Neuron (in vitro differentiated cells): ENCODE data around the gene NCAM1.

Experiments used
- H2AFZ ChIP-seq: one replicate; pipeline ENCODE4 v1.6.1; 2013; ENCODE audit warnings: low read depth, mild to moderate bottlenecking, inconsistent platforms, low read length, moderate library complexity
- H3K27me3 ChIP-seq: one replicate; pipeline ENCODE4 v1.6.1; 2013; ENCODE audit warnings: low read length; ENCODE audit not compliant: insufficient read depth
- H3K36me3 ChIP-seq: one replicate; pipeline ENCODE4 v1.6.1; 2013; ENCODE audit warnings: low read length; ENCODE audit not compliant: insufficient read depth
- H3K4me1 ChIP-seq: one replicate; pipeline ENCODE4 v1.6.1; 2013; ENCODE audit warnings: low read length; ENCODE audit not compliant: insufficient read depth
- H3K4me3 ChIP-seq: 2 replicates; pipeline ENCODE4 v1.5.1; 2013; ENCODE audit warnings: mild to moderate bottlenecking, low read length, moderate library complexity
- H3K9me3 ChIP-seq: one replicate; pipeline ENCODE4 v1.6.1; 2013; ENCODE audit warnings: low read length

NCAM1 gene

GRCh38 chr11:113247221-113247620 lies 286.0 kb downstream of the NCAM1 start:
- Histone ChIP-seq H3K27me3 (no peaks in the 10 kb centered on the region), H3K4me3 (no peak overlapping the region), H2AFZ (no peak overlapping the region), H3K4me1 (peaks cover 47% of the 10 kb centered on the region), H3K9me3 (no peaks in the 10 kb centered on the region), H3K36me3 (no peaks in the 10 kb centered on the region)

GRCh38 chr11:113247966-113248365 lies 286.7 kb downstream of the NCAM1 start:
- Histone ChIP-seq H3K9me3 (no peaks in the 10 kb centered on the region), H3K36me3 (no peaks in the 10 kb centered on the region), H3K4me1 (peaks cover 42% of the 10 kb centered on the region), H3K4me3 (no peak overlapping the region), H2AFZ (no peak overlapping the region), H3K27me3 (no peaks in the 10 kb centered on the region)

- Histone ChIP-seq H3K36me3 (no peaks in the 10 kb centered on the region), H3K9me3 (no peaks in the 10 kb centered on the region), H3K27me3 (no peaks in the 10 kb centered on the region)
Measured at GRCh38 chr11:113248702-113249490, 287.7 kb downstream of the NCAM1 start.

GRCh38 chr11:113249491-113249763 lies 288.2 kb downstream of the NCAM1 start:
- peaks cover 28% of the 10 kb centered on the region for H3K4me1 ChIP-seq
- no peak overlapping the region for H2AFZ ChIP-seq
- no peak overlapping the region for H3K4me3 ChIP-seq
- no peaks in the 10 kb centered on the region for H3K36me3 ChIP-seq
- no peaks in the 10 kb centered on the region for H3K27me3 ChIP-seq
- H3K9me3 ChIP-seq, result no peaks in the 10 kb centered on the region

More at GRCh38 chr11:113248702-113249490, 287.7 kb downstream of the NCAM1 start:
- Histone ChIP-seq H3K4me1 (peaks cover 33% of the 10 kb centered on the region), H3K4me3 (no peak overlapping the region), H2AFZ (no peak overlapping the region)

GRCh38 chr11:113249786-113250185 lies 288.6 kb downstream of the NCAM1 start:
- H3K4me1 ChIP-seq, result peaks cover 28% of the 10 kb centered on the region
- H3K27me3 ChIP-seq, result no peaks in the 10 kb centered on the region
- no peak overlapping the region for H2AFZ ChIP-seq
- H3K36me3 ChIP-seq, result no peaks in the 10 kb centered on the region
- H3K4me3 ChIP-seq, result no peak overlapping the region
- H3K9me3 ChIP-seq, result no peaks in the 10 kb centered on the region

- no peaks in the 10 kb centered on the region for H3K27me3 ChIP-seq
Measured at GRCh38 chr11:113251281-113251680, 290.1 kb downstream of the NCAM1 start.

DNA sequence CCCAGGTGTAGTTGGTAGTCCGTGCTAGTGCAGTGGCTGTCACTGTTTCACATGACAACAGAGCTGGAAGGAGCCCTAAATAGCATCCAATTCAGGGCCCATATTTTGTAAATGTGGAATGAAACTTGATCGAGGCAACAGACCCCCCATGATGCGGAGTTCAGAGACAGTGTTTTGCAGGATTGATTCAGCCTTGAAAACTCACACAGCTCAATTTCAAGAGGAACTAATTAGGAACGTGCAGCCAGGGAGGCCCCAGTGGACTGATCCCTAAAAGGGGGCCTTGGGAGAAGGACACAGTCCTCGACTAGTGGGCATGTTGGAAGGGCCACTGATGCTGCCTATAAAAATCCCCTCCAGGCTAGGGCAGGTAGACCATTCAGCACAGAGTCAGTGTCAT lies 292.2 kb downstream of the NCAM1 start:
- Histone ChIP-seq H3K4me3 (no peak overlapping the region), H3K36me3 (no peaks in the 10 kb centered on the region), H3K9me3 (no peaks in the 10 kb centered on the region), H3K27me3 (no peaks in the 10 kb centered on the region), H3K4me1 (peaks cover 10% of the 10 kb centered on the region), H2AFZ (no peak overlapping the region)

More at GRCh38 chr11:113251281-113251680, 290.1 kb downstream of the NCAM1 start:
- Histone ChIP-seq H3K4me1 (peaks cover 28% of the 10 kb centered on the region), H3K4me3 (no peak overlapping the region), H3K36me3 (no peaks in the 10 kb centered on the region), H2AFZ (no peak overlapping the region), H3K9me3 (no peaks in the 10 kb centered on the region)

DNA sequence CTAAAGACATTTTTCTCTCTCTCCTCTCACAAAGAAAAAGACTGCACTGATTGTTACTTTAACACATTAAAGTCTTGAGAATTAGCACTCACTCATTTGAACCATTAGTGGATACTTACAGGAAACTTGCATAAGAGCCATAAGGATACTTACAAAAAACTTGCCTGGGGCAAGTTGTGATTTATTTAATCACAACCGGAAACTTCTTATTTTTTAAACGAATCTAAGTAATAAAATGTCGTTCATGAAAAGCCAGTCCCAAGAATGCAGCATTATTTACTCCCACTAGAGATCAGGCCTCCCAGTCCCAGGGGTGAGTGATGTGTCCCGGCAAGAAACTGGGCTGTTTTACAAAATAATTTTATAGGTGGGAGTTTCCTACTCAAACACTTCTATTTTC lies 293.9 kb downstream of the NCAM1 start:
- Histone ChIP-seq H2AFZ (no peak overlapping the region), H3K9me3 (no peaks in the 10 kb centered on the region), H3K27me3 (no peaks in the 10 kb centered on the region), H3K4me3 (no peak overlapping the region), H3K4me1 (no peaks in the 10 kb centered on the region), H3K36me3 (no peaks in the 10 kb centered on the region)

- Histone ChIP-seq H3K4me1 (no peaks in the 10 kb centered on the region), H3K9me3 (no peaks in the 10 kb centered on the region)
Measured at GRCh38 chr11:113255741-113256140, 294.5 kb downstream of the NCAM1 start.

DNA sequence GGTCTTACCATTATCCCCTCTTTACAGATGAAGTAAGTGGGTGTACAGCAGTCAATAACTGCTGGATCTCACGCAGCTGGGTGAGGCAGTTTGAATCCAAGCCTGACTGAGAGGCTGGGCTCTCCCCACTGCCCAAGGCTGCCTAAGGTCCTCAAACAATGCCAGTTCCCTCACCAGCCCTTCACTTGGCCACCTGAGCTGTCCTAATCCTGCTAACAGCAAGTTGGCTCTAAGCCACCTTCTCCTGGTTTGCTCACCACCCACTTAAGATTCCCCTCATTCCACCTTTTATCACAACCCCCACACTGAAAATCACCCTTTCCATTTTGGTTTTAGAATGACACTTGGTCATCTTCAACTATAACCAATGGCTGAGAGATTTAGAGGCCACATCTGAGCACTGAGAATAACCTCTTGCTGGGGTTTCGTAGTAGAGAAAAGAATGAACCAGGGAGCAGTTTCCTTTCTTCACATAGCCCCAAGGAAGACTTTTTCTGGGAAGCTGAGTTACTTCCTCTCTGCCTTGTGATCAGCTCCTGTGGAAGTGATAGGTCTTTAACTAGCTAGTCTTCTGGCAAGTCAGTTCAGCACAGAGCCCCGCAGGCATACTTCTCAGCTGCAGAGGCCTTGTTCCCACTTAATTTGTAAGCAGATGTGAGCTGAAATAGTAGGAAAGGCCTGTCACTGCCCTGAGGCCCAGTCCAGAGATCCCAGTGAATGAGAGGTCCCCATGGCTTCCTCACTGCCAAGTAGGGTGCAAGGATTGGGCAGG lies 295.4 kb downstream of the NCAM1 start:
- H2AFZ ChIP-seq, result no peak overlapping the region

More at GRCh38 chr11:113255741-113256140, 294.5 kb downstream of the NCAM1 start:
- H3K4me3 ChIP-seq, result no peak overlapping the region
- H3K36me3 ChIP-seq, result no peaks in the 10 kb centered on the region
- no peak overlapping the region for H2AFZ ChIP-seq
- no peaks in the 10 kb centered on the region for H3K27me3 ChIP-seq

DNA sequence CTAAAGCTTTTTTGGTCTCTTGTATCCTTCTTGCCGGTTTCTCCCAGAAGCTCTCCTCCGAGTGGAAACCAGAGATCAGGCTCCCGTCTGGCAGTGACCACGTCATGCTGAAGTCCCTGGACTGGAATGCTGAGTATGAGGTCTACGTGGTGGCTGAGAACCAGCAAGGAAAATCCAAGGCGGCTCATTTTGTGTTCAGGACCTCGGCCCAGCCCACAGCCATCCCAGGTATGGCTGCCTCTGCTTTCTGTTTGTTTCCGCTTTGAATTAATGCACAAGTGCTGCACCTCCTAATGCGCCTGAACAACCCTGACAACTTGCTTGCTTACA lies 298.8 kb downstream of the NCAM1 start:
- H3K36me3 ChIP-seq, result no peaks in the 10 kb centered on the region
- H3K4me1 ChIP-seq, result no peaks in the 10 kb centered on the region
- no peak overlapping the region for H3K4me3 ChIP-seq

More for the DNA sequence above, 295.4 kb downstream of the NCAM1 start:
- no peaks in the 10 kb centered on the region for H3K4me1 ChIP-seq
- no peaks in the 10 kb centered on the region for H3K9me3 ChIP-seq
- H3K27me3 ChIP-seq, result no peaks in the 10 kb centered on the region
- no peak overlapping the region for H3K4me3 ChIP-seq
- H3K36me3 ChIP-seq, result no peaks in the 10 kb centered on the region

DNA sequence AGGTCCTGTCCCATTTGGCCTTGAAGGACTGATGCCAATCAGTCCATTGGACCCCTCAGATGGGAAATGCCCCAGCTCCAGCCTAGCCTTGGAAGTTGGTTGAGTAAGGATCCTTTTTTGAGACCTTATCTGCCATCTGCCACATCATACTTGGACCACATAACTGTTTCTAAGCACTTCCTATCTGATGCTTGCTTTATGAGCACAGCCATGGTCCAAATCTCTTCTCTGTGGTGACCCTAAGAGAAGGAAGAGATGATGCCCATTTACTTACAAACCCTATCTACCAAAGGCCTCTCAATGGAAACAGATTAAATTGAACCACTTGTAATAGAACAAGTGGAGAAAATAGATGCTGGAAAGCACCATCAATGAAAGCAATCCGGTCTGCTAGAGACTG lies 299.3 kb downstream of the NCAM1 start:
- Histone ChIP-seq H3K9me3 (no peaks in the 10 kb centered on the region), H3K36me3 (no peaks in the 10 kb centered on the region), H3K27me3 (no peaks in the 10 kb centered on the region), H3K4me1 (peaks cover 1% of the 10 kb centered on the region), H2AFZ (no peak overlapping the region), H3K4me3 (no peak overlapping the region)

More for the DNA sequence above, 298.8 kb downstream of the NCAM1 start:
- H2AFZ ChIP-seq, result no peak overlapping the region
- no peaks in the 10 kb centered on the region for H3K9me3 ChIP-seq
- no peaks in the 10 kb centered on the region for H3K27me3 ChIP-seq

DNA sequence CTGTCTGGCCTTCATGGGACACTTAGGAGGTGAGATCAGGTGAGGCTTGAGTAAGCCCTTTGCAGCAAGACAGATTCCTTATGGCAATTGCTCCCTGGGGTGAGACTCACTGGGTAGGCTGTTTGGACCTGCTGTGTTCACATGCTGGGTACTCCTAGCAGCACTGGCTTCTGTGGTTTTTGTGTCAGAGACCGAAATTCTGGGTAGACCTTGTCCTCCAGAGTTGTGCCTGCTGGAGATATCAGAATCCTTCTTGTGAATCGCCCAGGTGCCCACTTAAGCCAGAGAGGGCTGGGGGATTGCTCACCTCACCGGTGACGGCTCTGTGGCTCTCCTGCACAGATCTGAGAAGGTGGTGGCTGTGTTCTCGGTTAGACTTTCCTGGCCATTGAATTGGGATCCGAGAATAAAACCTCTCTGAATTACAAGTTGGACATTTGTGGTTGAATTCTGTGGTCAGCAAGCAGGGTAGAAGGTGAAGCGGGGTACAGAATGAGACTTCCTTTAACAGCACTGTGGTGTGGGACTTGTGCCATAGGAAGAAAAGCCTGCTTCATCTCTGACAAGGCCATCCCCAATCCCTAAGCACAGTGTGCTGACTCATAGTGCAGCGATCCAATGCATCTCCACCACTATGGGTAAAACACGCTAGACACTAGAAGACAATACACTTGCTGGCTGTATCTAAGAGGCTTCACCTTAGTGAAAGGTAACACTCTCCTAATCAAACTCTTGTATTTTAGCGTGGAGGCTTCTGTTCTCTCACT lies 300.7 kb downstream of the NCAM1 start:
- no peaks in the 10 kb centered on the region for H3K27me3 ChIP-seq
- no peaks in the 10 kb centered on the region for H3K36me3 ChIP-seq
- H3K4me3 ChIP-seq, result no peak overlapping the region
- H2AFZ ChIP-seq, result no peak overlapping the region
- peaks cover 3% of the 10 kb centered on the region for H3K4me1 ChIP-seq
- no peaks in the 10 kb centered on the region for H3K9me3 ChIP-seq
